CD4-positive, alpha-beta T cell (primary cell): ENCODE measurements around the gene AVP. TPM values are rescaled to one million over a fixed set of nuclear protein-coding genes. Genes with fewer than 3 reads are reported as not detected.

Experiments
- ATAC-seq: fragments of 200-7000 bp; cut with Tn5 transposase; one replicate; pipeline ENCODE4 v1.10.0; 2022; ENCODE audit warnings: mild to moderate bottlenecking; ENCODE audit not compliant: poor library complexity
- CTCF ChIA-PET: fragments of 350-600 bp; sonication (Branson Sonifier 250); formaldehyde crosslinking; loops from one replicate; lab custom pipeline; 2021; ENCODE audit warnings: antibody characterized with exemption, inconsistent platforms; lab: Charles Lee
- POLR2A ChIA-PET: fragments of 350-600 bp; sonication (Branson Sonifier 250); formaldehyde crosslinking; loops from one replicate; lab custom pipeline; 2021; ENCODE audit warnings: antibody characterized with exemption, inconsistent platforms; lab: Charles Lee
- DNase-seq, 14 experiments: peaks; one replicate each; pipeline ENCODE4 v3.0.0-alpha.2; 2013 to 2020; ENCODE audit warnings: mixed read lengths in 2 of 14
- H3K27ac ChIP-seq, 2 donors: one replicate each; pipeline versions ENCODE4 v1.5.1 to v1.7.0; 2013; ENCODE audit warnings: low read length in 2 of 2, low read depth in 1 of 2, mild to moderate bottlenecking in 1 of 2
- H3K27me3 ChIP-seq, 2 experiments: 1 replicate in 1 of 2; 2 replicates in 1 of 2; pipeline versions ENCODE4 v1.6.1 to v1.7.0; 2013; ENCODE audit warnings: low read length in 2 of 2, control low read depth in 1 of 2, mild to moderate bottlenecking in 1 of 2, moderate library complexity in 1 of 2; ENCODE audit not compliant: insufficient read depth in 2 of 2, control insufficient read depth in 1 of 2
- H3K36me3 ChIP-seq: one replicate; pipeline ENCODE4 v1.6.1; 2013; ENCODE audit warnings: low read length, control low read depth; ENCODE audit not compliant: insufficient read depth
- H3K4me1 ChIP-seq: one replicate; pipeline ENCODE4 v1.6.1; 2013; ENCODE audit warnings: low read length, control low read depth; ENCODE audit not compliant: insufficient read depth
- H3K4me3 ChIP-seq: one replicate; pipeline ENCODE4 v1.5.1; 2013; ENCODE audit warnings: mild to moderate bottlenecking, low read length, moderate library complexity
- H3K9me3 ChIP-seq, 2 experiments: 1 replicate in 1 of 2; 2 replicates in 1 of 2; pipeline versions ENCODE4 v1.6.1 to v1.7.0; 2013; ENCODE audit warnings: low read length in 2 of 2, mild to moderate bottlenecking in 2 of 2, control low read depth in 1 of 2, moderate library complexity in 1 of 2; ENCODE audit not compliant: control insufficient read depth in 1 of 2, insufficient read depth in 1 of 2
- H3K27ac Mint-ChIP-seq: one replicate; pipeline ENCODE4 v1.8.0; 2020; ENCODE audit warnings: mixed read lengths
- H3K27me3 Mint-ChIP-seq: one replicate; pipeline ENCODE4 v1.8.0; 2021; ENCODE audit warnings: mixed read lengths
- H3K36me3 Mint-ChIP-seq: one replicate; pipeline ENCODE4 v1.8.0; 2021; ENCODE audit warnings: low read depth, mixed read lengths
- H3K4me1 Mint-ChIP-seq: one replicate; pipeline ENCODE4 v1.8.0; 2021; ENCODE audit warnings: low read depth, mixed read lengths
- H3K4me3 Mint-ChIP-seq: one replicate; pipeline ENCODE4 v1.8.0; 2020; ENCODE audit warnings: mild to moderate bottlenecking, mixed read lengths
- H3K9me3 Mint-ChIP-seq: one replicate; pipeline ENCODE4 v1.8.0; 2020; ENCODE audit warnings: mixed read lengths
- CTCF ChIP-seq: fragments of 200-600 bp; IDR thresholded peaks from one replicate; pipeline ENCODE4 v1.8.0; 2022; ENCODE audit warnings: antibody characterized with exemption, mild to moderate bottlenecking
- intact Hi-C, 2 experiments: fragments of 100-400 bp; cut with DNase I in 1 of 2; cut with micrococcal nuclease in 1 of 2; formaldehyde crosslinking; loops; one replicate each; pipeline versions ENCODE4 v1.15.1 to v1.9.0; 2023 to 2025; cut with DNase I, micrococcal nuclease
- total RNA-seq, 174 experiments: library from RNA in 2 of 174; stranded (reverse) in 2 of 174; gene quantifications; one replicate each; pipeline ENCODE4 v1.2.3 and lab custom pipeline; 2021 to 2026

Gene AVP
- total RNA-seq, 2 experiments from 2014 or later, result 0.47 to 0.56 TPM

DNA sequence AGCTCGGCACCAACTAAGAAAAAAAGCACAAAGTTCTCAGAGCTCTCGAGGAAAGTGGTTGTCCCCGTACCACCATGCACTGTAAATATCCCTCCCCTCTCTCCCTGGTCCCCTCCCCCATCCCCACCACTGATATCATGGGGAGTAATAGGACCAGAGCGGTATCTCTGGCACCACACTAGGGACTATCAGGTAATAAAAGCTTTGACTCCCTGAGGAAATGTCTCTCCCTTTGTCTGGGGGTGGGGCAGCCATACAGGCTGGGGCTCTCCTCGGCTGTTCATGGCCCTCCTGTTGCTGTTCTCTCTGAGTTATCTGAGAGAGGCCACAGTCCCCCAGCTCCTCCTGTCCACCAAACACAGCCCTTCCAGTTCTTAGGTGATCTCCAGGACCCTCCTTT, 46.1 kb downstream of the AVP start:
- Histone ChIP-seq H3K36me3 (peaks cover 57% of the 10 kb centered on the region), H3K9me3 (no peaks in the 10 kb centered on the region), H3K4me1 (no peaks in the 10 kb centered on the region), H3K27me3 (no peaks in the 10 kb centered on the region), H3K27ac (no peak overlapping the region), H3K4me3 (no peak overlapping the region)
- H3K36me3 Mint-ChIP-seq, result peaks cover 74% of the 10 kb centered on the region
- H3K27me3 Mint-ChIP-seq, result no peaks in the 10 kb centered on the region
- no peaks in the 10 kb centered on the region for H3K4me1 Mint-ChIP-seq
- intact Hi-C loops, result no loop called here
- CTCF ChIA-PET, result no interaction called here
- ATAC-seq (no peak), DNase-seq (no peak)
- TF ChIP-seq CTCF, result no peak
- H3K27ac Mint-ChIP-seq, result peak overlapping the region; percentile 44
- H3K9me3 Mint-ChIP-seq, result no peaks in the 10 kb centered on the region
- POLR2A ChIA-PET, result no interaction called here
- no peak overlapping the region for H3K4me3 Mint-ChIP-seq

- H3K27me3 Mint-ChIP-seq, result no peaks in the 10 kb centered on the region
- no peaks in the 10 kb centered on the region for H3K27me3 ChIP-seq
- CTCF ChIA-PET, result no interaction called here
- no peak overlapping the region for H3K4me3 ChIP-seq
- no peak overlapping the region for H3K4me3 Mint-ChIP-seq
- DNase-seq, result no peak
- no peak for TF ChIP-seq CTCF
- no peaks in the 10 kb centered on the region for H3K9me3 Mint-ChIP-seq
- POLR2A ChIA-PET, result no interaction called here
- no peak overlapping the region for H3K27ac Mint-ChIP-seq
- H3K36me3 ChIP-seq, result peaks cover 65% of the 10 kb centered on the region
- H3K27ac ChIP-seq, result peak overlapping the region in 1 of 2 donors; percentile 1
- no peaks in the 10 kb centered on the region for H3K4me1 ChIP-seq
- no peaks in the 10 kb centered on the region for H3K9me3 ChIP-seq
- intact Hi-C loops, result no loop called here
- H3K36me3 Mint-ChIP-seq, result peaks cover 74% of the 10 kb centered on the region
- H3K4me1 Mint-ChIP-seq, result no peaks in the 10 kb centered on the region
- no peak for ATAC-seq
Observed at GRCh38 chr20:3037654-3038053, 46.9 kb downstream of the AVP start.

DNA sequence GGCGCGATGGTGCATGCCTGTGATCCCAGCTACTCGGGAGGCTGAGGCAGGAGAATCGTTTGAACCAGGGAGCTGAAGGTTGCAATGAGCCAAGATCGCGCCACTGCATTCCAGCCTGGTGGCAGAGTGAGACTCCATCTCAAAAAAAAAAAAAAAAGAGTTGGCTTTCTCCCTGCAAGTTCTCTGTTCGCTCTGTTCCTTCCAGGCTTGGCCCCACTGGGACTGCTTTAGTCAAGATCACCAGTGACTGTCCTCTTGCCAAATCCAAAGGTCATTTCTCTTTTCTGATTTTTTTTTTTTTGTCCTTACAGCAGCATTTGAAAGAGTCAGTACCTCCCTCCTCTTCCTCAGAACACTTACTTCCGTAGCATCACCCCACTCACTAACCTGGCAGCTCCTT, 51.9 kb downstream of the AVP start:
- Histone ChIP-seq H3K4me3 (no peak overlapping the region), H3K36me3 (peaks cover 67% of the 10 kb centered on the region), H3K4me1 (no peaks in the 10 kb centered on the region), H3K27me3 (no peaks in the 10 kb centered on the region), H3K9me3 (no peaks in the 10 kb centered on the region), H3K27ac (no peak overlapping the region)
- ChIA-PET CTCF (no interaction called here), POLR2A (no interaction called here)
- no peak for DNase-seq
- H3K27ac Mint-ChIP-seq, result no peak overlapping the region
- no peaks in the 10 kb centered on the region for H3K4me1 Mint-ChIP-seq
- intact Hi-C loops, result no loop called here
- no peak overlapping the region for H3K4me3 Mint-ChIP-seq
- H3K27me3 Mint-ChIP-seq, result no peaks in the 10 kb centered on the region
- H3K9me3 Mint-ChIP-seq, result no peaks in the 10 kb centered on the region
- no peak for TF ChIP-seq CTCF
- no peak for ATAC-seq
- H3K36me3 Mint-ChIP-seq, result peaks cover 65% of the 10 kb centered on the region

Other genes with a start within 250 kb of the AVP start
- gene PCED1A, start 244.1 kb downstream of the AVP start, total RNA-seq, result 10 to 100 TPM; 69.2 to 69.7 TPM
- gene VPS16, start 244.0 kb downstream of the AVP start, total RNA-seq, result 10 to 100 TPM; 38.2 to 40.6 TPM
- gene PTPRA, start 211.2 kb downstream of the AVP start, total RNA-seq, result 10 to 100 TPM; 65.4 to 69.5 TPM
- gene GNRH2, start 41.1 kb downstream of the AVP start, total RNA-seq, result not detected
- gene MRPS26, start 38.7 kb downstream of the AVP start, total RNA-seq, result 10 to 100 TPM; 19.3 to 22.7 TPM
- 1 to 10 TPM; 1.1 to 1.6 TPM for gene OXT, start 13.1 kb downstream of the AVP start, total RNA-seq
- gene FASTKD5, start 75.1 kb upstream of the AVP start, total RNA-seq, result 10 to 100 TPM; 37.9 to 38.7 TPM
- gene UBOX5, start 75.1 kb upstream of the AVP start, total RNA-seq, result 10 to 100 TPM; 11.9 to 13.0 TPM
- gene LZTS3, start 88.8 kb upstream of the AVP start, total RNA-seq, result 10 to 100 TPM; 22.2 to 22.4 TPM
- gene DDRGK1, start 120.0 kb upstream of the AVP start, total RNA-seq, result 10 to 100 TPM; 40.7 to 43.4 TPM
- gene ITPA, start 124.8 kb upstream of the AVP start, total RNA-seq, result 10 to 100 TPM; 17.8 to 19.5 TPM
- gene SLC4A11, start 154.5 kb upstream of the AVP start, total RNA-seq, result under 1 TPM; 0.08 to 0.60 TPM